ENCODE measurements around the gene GMPPA.
A peak's percentile ranks its signal among the peaks of the same experiment; 100 is the strongest.

GMPPA gene

DNA sequence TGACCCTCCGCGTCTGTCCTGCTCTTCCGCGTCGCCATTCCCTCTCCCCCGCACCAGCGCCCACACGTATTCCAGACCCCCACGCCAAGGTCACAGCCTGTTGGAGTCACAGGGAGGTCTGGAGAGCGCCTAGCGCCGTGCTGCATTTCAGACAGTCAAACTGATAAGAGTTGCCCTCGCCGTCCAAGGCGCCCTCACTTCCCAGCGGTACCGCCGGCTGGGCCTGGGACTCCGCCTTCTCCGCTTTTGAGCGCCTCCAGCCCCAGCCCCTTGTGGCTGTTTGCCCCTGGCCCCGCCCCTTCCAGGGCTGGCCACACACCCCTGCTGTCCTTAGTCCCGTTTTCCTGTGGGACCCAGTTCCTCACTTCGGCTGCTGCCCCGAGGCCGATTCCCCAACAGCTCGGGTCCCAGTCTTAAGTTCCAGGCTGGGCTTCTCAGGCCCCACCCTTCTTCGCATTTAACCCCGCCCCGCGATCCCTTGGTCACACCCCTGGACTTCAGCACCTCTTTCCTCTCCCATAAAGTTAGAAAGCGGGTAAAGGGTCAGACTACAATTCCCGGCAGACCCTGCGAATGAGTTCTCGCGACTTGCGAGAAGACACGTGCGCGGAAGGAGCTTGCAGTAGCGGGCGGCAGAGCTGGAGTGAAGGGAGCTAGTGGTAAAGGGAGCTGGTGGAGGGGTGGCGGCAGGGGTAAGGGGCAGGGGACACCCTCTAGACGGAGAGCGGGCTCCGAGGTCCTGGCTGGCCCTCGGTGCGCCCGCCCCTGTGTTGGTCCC, at the start of gene GMPPA:
Gene GMPPA, plus strand, starts transcription at position 612 of the 778 bp plus-strand sequence. CDS start 1,085 bp downstream, outside the sequence.
- Histone ChIP-seq H3K4me3 (ENCODE audit: low read depth in 1 of 2, low read length in 2 of 2) (peak within 1 kb of the TSS; percentile 81 to 87), H3K9me3 (ENCODE audit: control insufficient read depth in 1 of 2, low read length in 2 of 2) (no peaks in the 10 kb centered on the region), H3K27me3 (ENCODE audit: low read depth, low read length) (peaks cover 25% of the 10 kb centered on the region), H3K27ac (ENCODE audit: low read length) (peak within 1 kb of the TSS; percentile 88), H3K4me1 (ENCODE audit: control insufficient read depth in 1 of 2, insufficient read depth in 2 of 2, low read length in 2 of 2) (peaks cover 11 to 35% of the 10 kb centered on the region in 2 donors), H3K36me3 (ENCODE audit: control insufficient read depth in 1 of 2, insufficient read depth in 2 of 2, low read length in 2 of 2) (peaks cover 2 to 12% of the 10 kb centered on the region in 2 donors)

DNA sequence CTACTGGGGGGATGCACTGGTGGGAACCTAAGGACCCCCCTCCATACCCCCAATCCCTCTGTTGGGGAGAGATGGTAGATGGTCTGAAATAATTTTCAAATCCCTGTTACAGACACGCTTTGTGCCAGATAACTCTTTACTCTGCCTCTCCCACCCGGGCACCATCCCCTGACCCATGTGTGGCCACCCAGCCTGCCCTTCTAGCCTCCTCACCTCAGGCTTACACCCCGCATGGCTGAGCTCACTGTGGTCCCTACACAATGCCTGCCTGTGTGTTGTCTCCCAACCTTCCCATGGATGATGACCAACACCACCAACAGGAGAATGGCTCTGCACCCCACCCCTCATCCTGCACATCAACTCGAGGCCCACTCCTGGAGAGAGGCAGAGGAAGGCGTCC, 49.1 kb upstream of the GMPPA start:
- H3K4me3 ChIP-seq (ENCODE audit: low read depth in 1 of 2, low read length in 2 of 2) = peak overlapping the region in 1 of 2 donors; percentile 44
- H3K36me3 ChIP-seq (ENCODE audit: control insufficient read depth in 1 of 2, insufficient read depth in 2 of 2, low read length in 2 of 2) = peaks cover 0 to 8% of the 10 kb centered on the region in 2 donors
- H3K27ac ChIP-seq (ENCODE audit: low read length) = peak overlapping the region; percentile 93
- H3K9me3 ChIP-seq (ENCODE audit: control insufficient read depth in 1 of 2, low read length in 2 of 2) = no peaks in the 10 kb centered on the region
- H3K27me3 ChIP-seq (ENCODE audit: low read depth, low read length) = peaks cover 7% of the 10 kb centered on the region
- peaks cover 0 to 42% of the 10 kb centered on the region in 2 donors for H3K4me1 ChIP-seq (ENCODE audit: control insufficient read depth in 1 of 2, insufficient read depth in 2 of 2, low read length in 2 of 2)

DNA sequence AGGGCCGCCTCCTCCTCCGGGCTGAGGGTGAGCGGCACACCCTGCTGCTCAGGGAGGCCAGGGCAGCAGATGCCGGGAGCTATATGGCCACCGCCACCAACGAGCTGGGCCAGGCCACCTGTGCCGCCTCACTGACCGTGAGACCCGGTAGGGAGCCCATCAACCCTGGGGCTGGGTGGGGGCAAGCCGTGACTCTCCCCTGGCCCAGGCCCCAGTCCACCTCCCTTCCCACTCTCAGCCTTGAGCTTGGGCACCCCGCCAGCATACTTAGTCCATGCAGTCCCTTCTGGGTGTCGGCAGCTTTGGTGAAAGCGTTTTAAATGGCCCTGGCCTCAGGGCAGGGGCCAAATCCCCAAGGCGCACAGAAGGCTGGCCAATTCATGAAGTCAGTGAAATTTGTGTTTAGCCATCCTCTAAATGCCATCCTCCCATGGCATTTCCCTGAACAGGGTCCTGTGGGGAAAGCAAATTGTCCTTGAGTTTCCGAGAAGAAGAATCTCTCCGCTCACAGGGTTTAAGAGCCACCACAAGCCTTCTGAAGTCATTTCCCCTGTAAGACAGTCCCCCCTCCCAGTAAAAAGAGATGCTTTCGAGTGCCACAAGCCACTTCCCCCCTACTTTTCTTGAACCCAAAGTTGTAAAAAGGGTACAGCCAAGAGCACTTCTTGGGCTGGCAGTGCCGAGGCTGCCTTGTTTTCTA, 46.9 kb upstream of the GMPPA start:
- peak overlapping the region in 1 of 2 donors; percentile 30 for H3K4me3 ChIP-seq (ENCODE audit: low read depth in 1 of 2, low read length in 2 of 2)
- no peaks in the 10 kb centered on the region for H3K9me3 ChIP-seq (ENCODE audit: control insufficient read depth in 1 of 2, low read length in 2 of 2)
- peaks cover 0 to 25% of the 10 kb centered on the region in 2 donors for H3K4me1 ChIP-seq (ENCODE audit: control insufficient read depth in 1 of 2, insufficient read depth in 2 of 2, low read length in 2 of 2)
- peaks cover 0 to 8% of the 10 kb centered on the region in 2 donors for H3K36me3 ChIP-seq (ENCODE audit: control insufficient read depth in 1 of 2, insufficient read depth in 2 of 2, low read length in 2 of 2)
- peak overlapping the region; percentile 93 for H3K27ac ChIP-seq (ENCODE audit: low read length)
- H3K27me3 ChIP-seq (ENCODE audit: low read depth, low read length) = peaks cover 7% of the 10 kb centered on the region

DNA sequence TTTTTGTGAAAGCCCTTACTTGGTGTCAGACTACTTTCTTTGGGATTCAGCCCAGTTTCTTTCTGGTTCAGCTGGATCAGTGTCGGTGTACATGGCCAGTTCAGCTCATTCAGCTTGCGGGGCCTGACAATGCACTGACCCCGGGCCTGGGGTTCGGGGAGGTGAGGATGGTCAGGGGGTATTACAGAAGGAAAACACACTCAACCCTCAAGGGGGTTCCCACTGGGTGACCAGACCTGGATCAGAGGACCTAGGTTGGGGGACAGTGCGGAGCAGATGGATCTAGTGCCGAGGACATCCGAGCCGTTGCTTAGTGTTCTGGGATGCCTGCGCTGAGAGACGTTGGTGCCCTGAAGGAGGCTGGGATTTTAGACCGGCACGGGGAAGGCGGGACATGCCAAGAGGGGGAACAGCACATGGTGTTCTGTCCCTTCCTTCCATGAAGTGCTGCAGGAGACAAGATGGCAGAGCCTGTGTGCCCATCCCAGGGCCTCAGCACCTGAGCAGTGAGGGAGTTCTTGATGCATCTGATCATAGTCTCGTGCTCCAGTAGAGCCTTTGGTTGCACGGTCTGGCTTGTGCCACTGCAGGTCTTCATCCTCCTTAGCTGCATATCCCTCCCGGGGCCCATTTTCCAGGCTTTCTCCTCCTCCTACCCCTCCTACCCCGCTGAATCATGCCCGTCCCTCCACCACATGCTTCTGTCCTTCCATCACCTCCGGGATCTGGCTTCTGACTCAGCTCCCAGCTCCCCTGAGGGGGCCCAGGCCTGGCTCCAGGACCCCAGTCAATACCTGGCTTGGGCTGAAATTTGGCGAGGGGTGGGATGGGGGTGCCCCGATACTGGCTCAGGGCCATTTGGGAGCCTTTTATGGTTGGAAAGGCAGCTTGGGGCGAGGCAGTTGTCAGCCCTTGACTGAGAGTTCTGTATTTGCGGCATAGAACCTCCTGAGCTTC, 46.1 kb upstream of the GMPPA start:
- Histone ChIP-seq H3K27ac (ENCODE audit: low read length) (peak overlapping the region; percentile 93), H3K9me3 (ENCODE audit: control insufficient read depth in 1 of 2, low read length in 2 of 2) (no peaks in the 10 kb centered on the region), H3K27me3 (ENCODE audit: low read depth, low read length) (peaks cover 6% of the 10 kb centered on the region), H3K4me1 (ENCODE audit: control insufficient read depth in 1 of 2, insufficient read depth in 2 of 2, low read length in 2 of 2) (peaks cover 0 to 25% of the 10 kb centered on the region in 2 donors), H3K36me3 (ENCODE audit: control insufficient read depth in 1 of 2, insufficient read depth in 2 of 2, low read length in 2 of 2) (peaks cover 0 to 8% of the 10 kb centered on the region in 2 donors), H3K4me3 (ENCODE audit: low read depth in 1 of 2, low read length in 2 of 2) (peak overlapping the region in 1 of 2 donors; percentile 36)

DNA sequence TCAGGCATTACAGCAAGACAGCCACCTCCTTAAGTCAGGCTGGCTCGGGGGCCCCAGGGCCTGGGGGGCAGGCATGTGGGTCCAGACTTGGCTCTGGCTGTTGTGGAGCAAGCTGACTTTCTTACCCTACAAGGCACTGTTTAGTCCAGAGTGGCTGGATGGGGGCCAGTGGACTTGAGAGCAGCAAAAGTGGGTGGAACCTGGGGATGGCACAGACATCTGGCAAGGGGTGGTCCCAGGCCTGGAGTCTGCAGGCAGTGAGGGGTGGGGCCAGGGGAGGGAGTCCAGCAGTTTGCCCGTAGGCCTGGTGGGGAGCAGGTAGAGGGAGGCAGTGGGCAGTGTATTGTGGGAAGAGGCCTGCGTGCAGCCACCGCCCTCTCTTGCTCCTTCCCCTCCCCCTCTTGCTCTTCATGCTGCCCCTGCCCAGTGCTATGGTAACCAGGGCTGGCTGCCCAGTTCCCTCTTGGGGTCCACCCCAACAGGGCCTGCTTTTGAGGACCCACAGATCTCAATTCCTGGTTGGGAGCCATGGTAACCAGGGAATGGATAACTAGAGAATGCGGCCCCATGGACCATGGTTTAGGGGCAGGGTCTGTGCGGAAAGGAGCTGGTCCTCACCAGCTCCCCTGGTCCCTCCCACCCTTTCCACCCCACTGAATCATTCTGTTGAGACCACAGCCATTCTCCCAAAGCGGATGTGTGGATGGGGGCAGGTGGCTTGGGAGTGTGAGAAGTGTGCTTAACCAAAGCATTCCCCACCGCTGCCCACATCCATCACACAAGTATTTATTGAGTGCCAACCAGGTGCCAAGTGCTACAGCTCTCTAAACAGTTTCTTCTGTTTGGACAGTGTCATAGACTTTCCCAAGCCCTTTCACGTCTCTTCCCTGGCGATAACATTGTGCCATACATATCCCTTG, 44.8 kb upstream of the GMPPA start:
- Histone ChIP-seq H3K27ac (ENCODE audit: low read length) (peak overlapping the region; percentile 93), H3K4me1 (ENCODE audit: control insufficient read depth in 1 of 2, insufficient read depth in 2 of 2, low read length in 2 of 2) (peaks cover 0 to 16% of the 10 kb centered on the region in 2 donors), H3K36me3 (ENCODE audit: control insufficient read depth in 1 of 2, insufficient read depth in 2 of 2, low read length in 2 of 2) (peaks cover 0 to 8% of the 10 kb centered on the region in 2 donors), H3K9me3 (ENCODE audit: control insufficient read depth in 1 of 2, low read length in 2 of 2) (no peaks in the 10 kb centered on the region), H3K27me3 (ENCODE audit: low read depth, low read length) (no peaks in the 10 kb centered on the region), H3K4me3 (ENCODE audit: low read depth in 1 of 2, low read length in 2 of 2) (peak overlapping the region in 1 of 2 donors; percentile 36)

DNA sequence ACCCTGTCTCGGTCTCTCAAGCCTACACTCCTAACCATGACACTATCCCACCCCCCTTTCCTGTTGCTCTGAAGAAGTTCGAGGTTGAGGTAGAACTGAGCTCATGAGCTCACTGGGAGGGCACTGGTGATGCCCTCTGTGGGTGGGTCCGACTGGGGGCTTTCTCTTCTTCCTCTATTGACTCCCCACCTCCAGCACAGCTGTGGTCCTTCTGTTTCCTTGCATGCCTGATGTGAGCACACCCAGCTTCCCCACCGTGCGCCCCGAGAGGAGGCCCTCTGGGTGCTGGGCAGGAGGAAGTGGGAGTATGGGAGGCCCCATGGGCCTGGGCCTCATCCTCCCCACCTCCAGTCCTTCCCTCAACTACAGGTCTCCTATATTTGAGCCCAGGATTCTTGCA, 43.1 kb upstream of the GMPPA start:
- no peaks in the 10 kb centered on the region for H3K9me3 ChIP-seq (ENCODE audit: control insufficient read depth in 1 of 2, low read length in 2 of 2)
- H3K27ac ChIP-seq (ENCODE audit: low read length) = no peak overlapping the region
- peaks cover 0 to 14% of the 10 kb centered on the region in 2 donors for H3K4me1 ChIP-seq (ENCODE audit: control insufficient read depth in 1 of 2, insufficient read depth in 2 of 2, low read length in 2 of 2)
- H3K4me3 ChIP-seq (ENCODE audit: low read depth in 1 of 2, low read length in 2 of 2) = no peak overlapping the region
- no peaks in the 10 kb centered on the region for H3K27me3 ChIP-seq (ENCODE audit: low read depth, low read length)
- H3K36me3 ChIP-seq (ENCODE audit: control insufficient read depth in 1 of 2, insufficient read depth in 2 of 2, low read length in 2 of 2) = peaks cover 0 to 8% of the 10 kb centered on the region in 2 donors

DNA sequence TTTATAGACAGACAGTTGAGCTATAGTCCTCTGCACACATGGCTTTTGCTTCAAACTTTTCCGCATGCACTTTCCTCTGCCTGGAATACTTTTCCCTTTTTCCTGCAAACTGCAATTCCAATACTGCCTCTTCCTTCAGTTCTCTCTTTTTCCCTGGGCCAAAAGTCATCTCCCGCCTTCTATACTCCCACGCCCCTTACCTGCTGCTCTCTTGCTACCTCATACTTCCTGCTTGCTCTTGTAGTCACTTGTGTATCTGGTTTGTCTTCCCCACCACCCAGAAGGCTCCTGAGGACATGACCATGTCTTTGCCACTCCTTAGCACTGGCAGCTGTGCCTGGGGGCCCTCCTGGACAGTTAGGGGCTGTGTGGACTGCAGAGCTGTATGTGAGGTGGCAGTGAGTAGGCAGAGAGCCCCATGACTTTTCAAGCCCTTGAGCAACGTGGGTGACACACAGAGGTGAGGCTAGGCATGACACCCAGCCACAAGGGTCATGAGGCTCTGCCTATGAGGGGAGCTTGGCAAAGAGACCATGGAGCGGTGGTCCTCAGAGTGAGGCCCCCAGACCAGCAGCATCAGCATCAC, 40.8 kb upstream of the GMPPA start:
- H3K36me3 ChIP-seq (ENCODE audit: control insufficient read depth in 1 of 2, insufficient read depth in 2 of 2, low read length in 2 of 2) = peaks cover 0 to 3% of the 10 kb centered on the region in 2 donors
- H3K27me3 ChIP-seq (ENCODE audit: low read depth, low read length) = no peaks in the 10 kb centered on the region
- H3K4me1 ChIP-seq (ENCODE audit: control insufficient read depth in 1 of 2, insufficient read depth in 2 of 2, low read length in 2 of 2) = peaks cover 0 to 35% of the 10 kb centered on the region in 2 donors
- H3K9me3 ChIP-seq (ENCODE audit: control insufficient read depth in 1 of 2, low read length in 2 of 2) = no peaks in the 10 kb centered on the region
- no peak overlapping the region for H3K27ac ChIP-seq (ENCODE audit: low read length)
- H3K4me3 ChIP-seq (ENCODE audit: low read depth in 1 of 2, low read length in 2 of 2) = no peak overlapping the region

DNA sequence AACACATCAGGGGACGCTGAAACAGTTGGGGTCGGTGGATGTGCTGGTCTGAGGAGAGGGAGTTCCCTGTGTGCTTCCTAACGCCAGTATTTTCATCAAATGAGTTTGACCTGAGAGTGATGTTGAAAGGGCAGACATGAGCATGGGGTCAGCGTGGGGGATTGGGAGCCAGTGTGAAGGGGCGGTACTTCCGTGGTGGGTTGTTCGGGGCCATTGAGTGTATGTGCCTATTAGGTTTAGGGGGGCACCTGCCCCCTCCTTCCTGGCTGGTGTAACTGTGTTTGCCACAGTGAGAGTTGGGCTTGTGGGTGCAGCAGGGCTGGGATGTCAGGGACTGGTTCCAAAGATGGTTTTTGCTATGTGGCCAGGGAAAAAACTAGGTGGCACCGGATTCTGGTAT, 39.7 kb upstream of the GMPPA start:
- Histone ChIP-seq H3K36me3 (ENCODE audit: control insufficient read depth in 1 of 2, insufficient read depth in 2 of 2, low read length in 2 of 2) (no peaks in the 10 kb centered on the region), H3K27ac (ENCODE audit: low read length) (peak overlapping the region; percentile 73), H3K4me3 (ENCODE audit: low read depth in 1 of 2, low read length in 2 of 2) (no peak overlapping the region), H3K9me3 (ENCODE audit: control insufficient read depth in 1 of 2, low read length in 2 of 2) (no peaks in the 10 kb centered on the region), H3K4me1 (ENCODE audit: control insufficient read depth in 1 of 2, insufficient read depth in 2 of 2, low read length in 2 of 2) (peaks cover 0 to 38% of the 10 kb centered on the region in 2 donors), H3K27me3 (ENCODE audit: low read depth, low read length) (no peaks in the 10 kb centered on the region)

DNA sequence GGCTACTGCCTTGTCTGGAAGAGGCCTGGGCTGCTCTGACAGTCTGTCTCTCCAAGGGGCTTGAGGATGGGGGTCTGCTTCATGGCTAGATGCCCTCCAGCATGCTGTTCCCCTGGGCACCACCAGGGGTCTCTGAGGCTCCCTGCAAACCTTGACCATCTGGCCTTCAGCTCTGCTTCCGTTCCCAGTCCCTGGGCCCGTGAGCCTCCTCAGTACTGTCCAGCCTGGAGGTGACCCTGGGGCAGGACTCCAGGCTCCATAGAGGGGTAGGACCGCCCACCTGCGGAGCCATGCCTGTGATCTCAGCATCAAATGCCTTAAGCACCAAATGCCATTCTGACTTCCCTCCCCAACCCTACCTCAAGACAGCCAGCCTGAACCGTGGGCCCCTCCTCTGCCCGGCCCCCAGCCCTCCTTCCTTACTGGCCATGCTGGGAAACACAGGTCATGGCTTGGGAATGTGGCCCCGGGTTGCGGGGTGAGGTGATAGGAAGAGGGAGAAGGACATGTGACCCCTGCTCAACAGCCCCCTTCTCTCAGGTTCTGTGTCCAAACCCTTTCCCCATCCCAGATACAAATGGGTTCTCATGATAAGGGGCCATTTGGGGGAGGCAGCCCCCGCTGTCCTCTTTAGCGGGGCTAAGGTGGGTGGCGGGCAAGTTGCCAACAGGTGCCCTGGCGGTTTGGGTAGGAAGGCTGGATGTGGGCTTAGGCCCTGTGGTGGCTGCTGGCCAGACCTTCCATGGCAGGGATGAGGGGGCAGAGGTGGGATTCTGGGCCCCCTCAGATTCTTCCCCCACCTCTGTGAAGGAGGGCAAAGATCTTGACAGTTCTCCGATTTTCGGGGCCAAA, 39.0 kb upstream of the GMPPA start:
- H3K27ac ChIP-seq (ENCODE audit: low read length) = peak overlapping the region; percentile 73
- peaks cover 0 to 5% of the 10 kb centered on the region in 2 donors for H3K36me3 ChIP-seq (ENCODE audit: control insufficient read depth in 1 of 2, insufficient read depth in 2 of 2, low read length in 2 of 2)
- H3K4me1 ChIP-seq (ENCODE audit: control insufficient read depth in 1 of 2, insufficient read depth in 2 of 2, low read length in 2 of 2) = peaks cover 0 to 45% of the 10 kb centered on the region in 2 donors
- H3K27me3 ChIP-seq (ENCODE audit: low read depth, low read length) = no peaks in the 10 kb centered on the region
- peak overlapping the region in 1 of 2 donors; percentile 48 for H3K4me3 ChIP-seq (ENCODE audit: low read depth in 1 of 2, low read length in 2 of 2)
- no peaks in the 10 kb centered on the region for H3K9me3 ChIP-seq (ENCODE audit: control insufficient read depth in 1 of 2, low read length in 2 of 2)

Measured in muscle layer of duodenum (tissue), 2 donors.